Body of pancreas (tissue), 4 donors: ENCODE measurements around the gene FAM47E.

Source experiments
- POLR2A ChIP-seq, 3 donors: fragments of 450-650 bp; IDR thresholded peaks; one replicate each; pipeline ENCODE4 v1.6.1; 2016; ENCODE audit warnings: antibody characterized with exemption in 3 of 3, mild to moderate bottlenecking in 2 of 3
- TF ChIP-seq, protein P1 (sequence below), 7 experiments: fragments of 450-650 bp in 4 of 7; fragments of 200-600 bp in 3 of 7; sonication (generic) in 3 of 7; IDR thresholded peaks; one replicate each; pipeline ENCODE4 v1.5.1; 2016 to 2019; ENCODE audit warnings: antibody characterized with exemption in 7 of 7

DNA sequence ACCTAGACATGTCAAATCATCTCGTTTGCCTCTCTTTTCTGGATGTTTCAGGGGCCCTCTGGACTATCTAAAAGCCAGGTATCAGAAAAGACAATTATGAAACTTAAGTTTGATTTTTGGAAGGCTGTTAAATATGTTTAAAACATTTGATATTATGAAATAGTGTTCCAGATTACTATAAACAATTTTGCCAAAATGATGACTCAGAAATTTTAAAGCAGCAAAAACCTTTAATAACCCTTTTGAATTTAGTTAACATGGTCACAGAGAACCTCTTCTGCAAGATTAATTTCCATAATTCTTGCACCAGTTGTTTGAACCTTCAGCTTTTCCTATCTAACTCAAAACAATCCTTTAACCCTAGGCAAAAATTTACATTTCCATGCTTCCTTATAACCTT lies 18.8 kb upstream of the FAM47E start:
- no peak for TF ChIP-seq POLR2A (IDR thresholded peaks at IDR 0.05)
- TF ChIP-seq, protein P1, sequence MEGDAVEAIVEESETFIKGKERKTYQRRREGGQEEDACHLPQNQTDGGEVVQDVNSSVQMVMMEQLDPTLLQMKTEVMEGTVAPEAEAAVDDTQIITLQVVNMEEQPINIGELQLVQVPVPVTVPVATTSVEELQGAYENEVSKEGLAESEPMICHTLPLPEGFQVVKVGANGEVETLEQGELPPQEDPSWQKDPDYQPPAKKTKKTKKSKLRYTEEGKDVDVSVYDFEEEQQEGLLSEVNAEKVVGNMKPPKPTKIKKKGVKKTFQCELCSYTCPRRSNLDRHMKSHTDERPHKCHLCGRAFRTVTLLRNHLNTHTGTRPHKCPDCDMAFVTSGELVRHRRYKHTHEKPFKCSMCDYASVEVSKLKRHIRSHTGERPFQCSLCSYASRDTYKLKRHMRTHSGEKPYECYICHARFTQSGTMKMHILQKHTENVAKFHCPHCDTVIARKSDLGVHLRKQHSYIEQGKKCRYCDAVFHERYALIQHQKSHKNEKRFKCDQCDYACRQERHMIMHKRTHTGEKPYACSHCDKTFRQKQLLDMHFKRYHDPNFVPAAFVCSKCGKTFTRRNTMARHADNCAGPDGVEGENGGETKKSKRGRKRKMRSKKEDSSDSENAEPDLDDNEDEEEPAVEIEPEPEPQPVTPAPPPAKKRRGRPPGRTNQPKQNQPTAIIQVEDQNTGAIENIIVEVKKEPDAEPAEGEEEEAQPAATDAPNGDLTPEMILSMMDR (IDR thresholded peaks at IDR 0.05), result no peak
